ENCODE results near the gene ZBTB34.

Gene ZBTB34

GRCh38 chr9:126857261-126857960 lies 3.0 kb upstream of the ZBTB34 start:
- no peak overlapping the region for H3K4me3 ChIP-seq (ENCODE audit: low read depth, low read length)
- no peak for DNase-seq (ENCODE audit: low read depth, low spot score)
- ChIA-PET POLR2A (no interaction called here), CTCF (interaction anchor here (1.8 to 3.1 kb wide), 3 partner anchors 12 to 15 kb away, joined by 6 to 26 read pairs (median 19); no protein-coding TSS in a partner anchor)
- TF ChIP-seq CTCF (IDR thresholded peaks at IDR 0.05; ENCODE audit: insufficient read depth, low read length, missing control alignments): no peak

GRCh38 chr9:126859111-126859510 lies 1.3 kb upstream of the ZBTB34 start:
- no peak for TF ChIP-seq CTCF (IDR thresholded peaks at IDR 0.05; ENCODE audit: insufficient read depth, low read length, missing control alignments)
- CTCF ChIA-PET: interaction anchor here (0.7 to 5.2 kb wide), 15 partner anchors 8 to 469 kb away, joined by 3 to 42 read pairs (median 4); partner anchors contain the start of gene ZBTB43
- no peak overlapping the region for H3K4me3 ChIP-seq (ENCODE audit: low read depth, low read length)
- no peak for DNase-seq (ENCODE audit: low read depth, low spot score)
- POLR2A ChIA-PET: no interaction called here

- no peak for DNase-seq (ENCODE audit: low read depth, low spot score)
- ChIA-PET POLR2A (interaction anchor here (1.1 kb wide), 1 partner anchor 56 kb away, joined by 4 read pairs; the partner anchor contains the start of gene ZBTB43), CTCF (interaction anchor here (0.6 to 5.2 kb wide), 3 partner anchors 10 to 18 kb away, joined by 3 to 42 read pairs (median 4); no protein-coding TSS in a partner anchor)
- no peak for TF ChIP-seq CTCF (IDR thresholded peaks at IDR 0.05; ENCODE audit: insufficient read depth, low read length, missing control alignments)
- peak overlapping the region; percentile 83 for H3K4me3 ChIP-seq (ENCODE audit: low read depth, low read length)
These were observed 473 bp downstream of the ZBTB34 start for GRCh38 chr9:126860757-126861466.

- TF ChIP-seq CTCF (IDR thresholded peaks at IDR 0.05; ENCODE audit: insufficient read depth, low read length, missing control alignments): no peak
- no peak for DNase-seq (ENCODE audit: low read depth, low spot score)
- POLR2A ChIA-PET: no interaction called here
- H3K4me3 ChIP-seq (ENCODE audit: low read depth, low read length): peak overlapping the region; percentile 83
- CTCF ChIA-PET: interaction anchor here (1.4 to 5.2 kb wide), 2 partner anchors 11 to 17 kb away, joined by 4 to 42 read pairs; no protein-coding TSS in a partner anchor
These were observed 1.3 kb downstream of the ZBTB34 start for GRCh38 chr9:126861707-126862103.

GRCh38 chr9:126862104-126862761 lies 1.8 kb downstream of the ZBTB34 start:
- TF ChIP-seq CTCF (IDR thresholded peaks at IDR 0.05; ENCODE audit: insufficient read depth, low read length, missing control alignments): no peak
- ChIA-PET POLR2A (no interaction called here), CTCF (interaction anchor here (1.0 to 5.2 kb wide), 3 partner anchors 12 to 17 kb away, joined by 3 to 42 read pairs (median 4); no protein-coding TSS in a partner anchor)
- no peak for DNase-seq (ENCODE audit: low read depth, low spot score)
- H3K4me3 ChIP-seq (ENCODE audit: low read depth, low read length): peak overlapping the region; percentile 83

All from AG04449 (cell line).